HFFc6 (cell line): ENCODE data around the gene BOLA3. TPM values are rescaled to one million over a fixed set of nuclear protein-coding genes. Genes with fewer than 3 reads are reported as not detected.
"Not testable (repeated sequence)": the region's sequence is repeated elsewhere in the genome, so short reads cannot be mapped to it uniquely, and the experiment has no call there.

ENCODE experiments used
- DNase-seq: peaks from one replicate; pipeline ENCODE4 v3.0.0-alpha.2; 2018
- H3K27ac Mint-ChIP-seq: 2 replicates; pipeline ENCODE4 v1.8.0; 2020; ENCODE audit warnings: mild to moderate bottlenecking, mixed read lengths
- H3K27me3 Mint-ChIP-seq: 2 replicates; pipeline ENCODE4 v1.8.0; 2021; ENCODE audit warnings: mild to moderate bottlenecking, moderate library complexity, mixed read lengths; ENCODE audit not compliant: insufficient read depth
- H3K36me3 Mint-ChIP-seq: 2 replicates; pipeline ENCODE4 v1.8.0; 2021; ENCODE audit warnings: low read depth, mixed read lengths
- H3K4me1 Mint-ChIP-seq: 2 replicates; pipeline ENCODE4 v1.8.0; 2020; ENCODE audit warnings: low read depth, mixed read lengths
- H3K4me3 Mint-ChIP-seq: 2 replicates; pipeline ENCODE4 v1.8.0; 2020; ENCODE audit warnings: mild to moderate bottlenecking, moderate library complexity, mixed read lengths
- H3K9me3 Mint-ChIP-seq: 2 replicates; pipeline ENCODE4 v1.8.0; 2020; ENCODE audit warnings: mild to moderate bottlenecking, mixed read lengths
- CTCF ChIP-seq: fragments of 200-600 bp; sonication (generic); IDR thresholded peaks from 2 replicates; pipeline ENCODE4 v1.5.0; 2021; ENCODE audit warnings: antibody characterized with exemption, mild to moderate bottlenecking
- total RNA-seq, 6 experiments: library from RNA; stranded (reverse); fragmentation: NEBNext Ultra II Directional; extraction: Animal tissue kit (Norgen Biotek cat#: 25700); gene quantifications; 2 replicates in 1 of 6; 3 replicates in 5 of 6; pipeline ENCODE4 v1.2.3, GENCODE V29; 2021

The BOLA3 gene
- total RNA-seq, 6 experiments from 2014 or later, result 71.6 to 92.5 (median 80.8) TPM

GRCh38 chr2:74091391-74091790 lies 56.3 kb downstream of the BOLA3 start:
- H3K4me3 Mint-ChIP-seq, result no peak overlapping the region
- no peaks in the 10 kb centered on the region for H3K9me3 Mint-ChIP-seq
- DNase-seq, result no peak
- H3K27me3 Mint-ChIP-seq, result no peaks in the 10 kb centered on the region; the same call in 1 of the 2 replicates
- H3K4me1 Mint-ChIP-seq, result no peaks in the 10 kb centered on the region
- H3K36me3 Mint-ChIP-seq, result no peaks in the 10 kb centered on the region
- no peak overlapping the region for H3K27ac Mint-ChIP-seq
- TF ChIP-seq CTCF, result no peak

DNA sequence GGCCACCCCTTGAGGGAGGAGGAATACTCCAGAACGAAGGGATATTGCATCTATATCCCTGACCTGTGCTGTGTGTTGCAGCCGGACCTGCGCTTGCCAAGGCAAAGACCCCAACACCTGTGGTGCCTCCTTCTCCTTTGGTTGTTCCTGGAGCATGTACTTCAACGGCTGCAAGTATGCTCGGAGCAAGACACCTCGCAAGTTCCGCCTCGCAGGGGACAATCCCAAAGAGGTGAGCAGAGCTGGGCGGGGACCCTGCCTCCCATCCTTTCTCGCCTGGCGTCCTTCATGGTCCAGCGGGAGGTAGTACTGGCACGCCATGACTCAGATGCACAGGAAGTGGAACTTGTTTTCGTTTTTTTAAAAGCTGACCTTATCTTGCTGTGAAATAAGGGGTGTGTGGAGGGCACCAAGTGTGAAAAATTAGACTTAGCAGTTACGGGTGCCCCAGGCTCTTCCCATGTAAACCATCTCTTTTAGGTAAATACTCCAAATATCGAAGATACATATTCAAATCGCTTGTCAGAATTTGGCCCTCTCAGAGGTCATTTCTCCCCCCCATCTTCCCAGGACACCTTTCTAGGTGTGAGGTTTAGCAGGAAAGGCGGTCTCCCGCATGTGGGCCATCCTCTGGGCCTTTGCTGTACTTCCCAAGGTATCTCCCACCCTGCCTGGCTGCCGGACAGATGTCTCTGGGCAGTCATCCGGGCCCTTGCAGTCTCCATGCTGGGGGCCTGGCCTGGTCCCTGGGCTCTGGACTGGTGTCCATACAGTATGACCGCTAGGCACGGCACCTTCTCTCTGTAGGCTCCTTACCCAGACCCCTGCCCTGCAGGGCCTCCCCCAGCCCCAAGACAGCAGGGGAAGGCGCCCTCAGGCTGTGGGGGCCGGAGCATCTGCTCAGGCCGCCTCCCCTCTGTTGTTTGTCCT lies 57.6 kb downstream of the BOLA3 start:
- Mint-ChIP-seq H3K9me3 (no peaks in the 10 kb centered on the region), H3K36me3 (no peaks in the 10 kb centered on the region)
- no peak for DNase-seq

DNA sequence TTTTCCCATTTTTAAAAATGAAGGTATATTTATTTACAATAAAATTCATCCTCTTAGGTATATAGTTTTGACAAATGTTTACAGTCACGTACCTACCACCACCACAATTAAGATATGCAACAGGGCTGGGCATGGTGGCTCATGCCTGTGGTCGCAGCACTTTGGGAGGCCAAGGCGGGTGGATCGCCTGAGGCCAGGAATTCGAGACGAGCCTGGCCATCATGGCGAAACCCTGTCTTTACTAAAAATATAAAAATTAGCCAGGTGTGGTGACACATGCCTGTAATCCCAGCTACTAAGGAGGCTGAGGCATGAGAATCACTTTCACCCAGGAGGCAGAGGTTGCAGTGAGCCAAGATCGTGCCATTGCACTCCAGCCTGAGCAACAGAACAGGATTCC lies 59.0 kb downstream of the BOLA3 start:
- DNase-seq, H3K4me1 Mint-ChIP-seq, H3K36me3 Mint-ChIP-seq, H3K27me3 Mint-ChIP-seq, H3K4me3 Mint-ChIP-seq, H3K9me3 Mint-ChIP-seq, H3K27ac Mint-ChIP-seq: not testable (repeated sequence)

More for the DNA sequence above, 57.6 kb downstream of the BOLA3 start:
- no peak for TF ChIP-seq CTCF
- Mint-ChIP-seq H3K27me3 (no peaks in the 10 kb centered on the region; the same call in 1 of the 2 replicates), H3K27ac (no peak overlapping the region), H3K4me3 (no peak overlapping the region), H3K4me1 (no peaks in the 10 kb centered on the region)

GRCh38 chr2:74087696-74088095 lies 60.0 kb downstream of the BOLA3 start:
- Mint-ChIP-seq H3K4me3 (no peak overlapping the region), H3K36me3 (no peaks in the 10 kb centered on the region), H3K27me3 (no peaks in the 10 kb centered on the region), H3K4me1 (no peaks in the 10 kb centered on the region), H3K27ac (no peak overlapping the region), H3K9me3 (no peaks in the 10 kb centered on the region)
- TF ChIP-seq CTCF, result no peak
- no peak for DNase-seq

- DNase-seq, result no peak
- no peak overlapping the region for H3K4me3 Mint-ChIP-seq
- H3K27ac Mint-ChIP-seq, result no peak overlapping the region
- peaks cover 11% of the 10 kb centered on the region for H3K4me1 Mint-ChIP-seq
- no peaks in the 10 kb centered on the region for H3K9me3 Mint-ChIP-seq
- no peak for TF ChIP-seq CTCF
- H3K36me3 Mint-ChIP-seq, result no peaks in the 10 kb centered on the region
- no peaks in the 10 kb centered on the region for H3K27me3 Mint-ChIP-seq
Observed at GRCh38 chr2:74086021-74086420, 61.7 kb downstream of the BOLA3 start.

Other genes starting within 250 kb of the BOLA3 start
- gene DGUOK, start 221.0 kb downstream of the BOLA3 start, total RNA-seq, result 10 to 100 TPM; 63.2 to 73.3 (median 69.3) TPM
- 1 to 10 TPM; 3.2 to 3.7 (median 3.4) TPM for gene TET3, start 163.0 kb downstream of the BOLA3 start, total RNA-seq
- 100 to 1,000 TPM in 5 of 6 experiments, 10 to 100 TPM in 1; 95.4 to 121 (median 112) TPM for gene MOB1A, start 31.0 kb upstream of the BOLA3 start, total RNA-seq
- gene MTHFD2, start 50.7 kb upstream of the BOLA3 start, total RNA-seq, result 10 to 100 TPM; 75.3 to 99.6 (median 85.1) TPM
- under 1 TPM in 3 of 6 experiments, not detected in 3; 0.19 to 0.40 (median 0.31) TPM for gene SLC4A5, start 195.5 kb upstream of the BOLA3 start, total RNA-seq
- 100 to 1,000 TPM; 222 to 286 (median 236) TPM for gene DCTN1, start 232.4 kb upstream of the BOLA3 start, total RNA-seq